RKO (cell line): ENCODE measurements around the gene CCDC71.

Source experiments
- DNase-seq: peaks from one replicate; pipeline ENCODE4 v3.0.0-alpha.2; 2016; ENCODE audit warnings: low spot score

Gene CCDC71

DNA sequence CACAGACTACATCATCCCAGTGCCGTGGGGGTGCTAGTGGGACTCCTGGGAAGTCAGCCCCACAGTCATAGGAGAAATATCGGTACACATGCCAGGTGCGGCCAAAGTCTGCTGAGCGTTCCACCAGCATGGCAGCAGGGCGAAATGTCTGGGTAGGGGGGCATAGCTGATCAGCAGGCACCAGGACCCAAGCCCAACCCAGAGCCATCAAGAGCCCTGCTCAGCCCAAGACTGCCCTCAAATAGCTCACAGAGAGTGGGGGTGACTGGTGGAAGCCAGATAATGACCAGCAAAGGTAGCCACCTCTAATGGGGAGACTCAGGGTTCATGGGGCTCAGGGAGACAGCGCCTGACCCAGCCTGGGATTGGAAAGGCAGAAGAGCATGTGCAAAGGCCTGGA is 34.6 kb downstream of the CCDC71 start:
- no peak for DNase-seq

DNA sequence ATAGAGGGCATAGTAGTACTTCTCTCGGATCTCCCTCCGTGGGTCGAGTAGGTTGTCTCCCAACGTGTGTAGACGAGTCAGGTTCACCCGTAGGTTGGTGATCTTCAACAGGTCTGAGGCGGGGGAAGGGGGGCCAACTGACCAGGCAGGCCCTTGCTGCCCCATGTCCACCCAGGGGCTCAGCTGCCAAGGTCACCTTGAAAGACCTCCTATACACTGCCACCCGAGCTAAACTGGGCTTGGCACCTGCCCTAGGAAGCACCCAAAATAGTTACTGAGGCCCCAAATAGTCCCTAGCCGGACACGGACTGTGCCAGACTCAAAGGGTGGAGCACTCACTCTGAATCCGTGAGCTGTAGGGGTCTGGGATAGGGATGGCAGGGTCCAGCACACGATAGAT is 35.1 kb downstream of the CCDC71 start:
- no peak for DNase-seq

DNA sequence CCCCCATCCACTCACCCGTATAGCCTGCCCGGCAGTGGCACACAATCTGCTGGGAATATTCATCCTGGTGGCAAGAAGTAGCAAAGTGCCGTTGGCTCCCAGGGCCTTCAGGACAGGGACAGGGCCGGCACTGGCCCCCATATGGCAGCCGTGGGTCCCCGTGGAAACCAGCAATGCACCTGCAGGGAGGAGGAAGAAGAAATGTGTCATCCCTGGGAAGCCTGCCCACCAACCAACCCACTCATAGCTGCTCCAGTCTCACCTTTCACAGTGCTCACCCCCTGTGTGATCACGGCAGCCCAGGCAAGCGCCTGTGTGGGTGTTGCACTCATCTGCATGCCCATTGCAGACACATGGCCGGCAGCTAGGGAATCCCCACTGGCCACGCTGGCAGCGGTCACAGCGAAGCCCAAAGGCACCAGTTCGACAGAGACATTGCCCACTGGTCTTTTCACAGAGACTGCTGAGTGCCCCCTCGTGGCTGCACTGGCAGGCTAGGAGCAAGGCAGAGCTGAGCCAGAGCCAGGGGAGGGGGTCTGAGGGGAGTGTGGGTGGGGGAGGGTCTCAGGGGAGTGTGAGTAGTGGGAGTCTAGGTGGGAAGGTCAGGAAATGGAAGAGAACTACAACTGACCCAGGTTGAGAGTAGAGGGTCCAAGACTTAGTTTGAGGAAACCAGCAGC is 41.0 kb downstream of the CCDC71 start:
- DNase-seq = no peak

DNA sequence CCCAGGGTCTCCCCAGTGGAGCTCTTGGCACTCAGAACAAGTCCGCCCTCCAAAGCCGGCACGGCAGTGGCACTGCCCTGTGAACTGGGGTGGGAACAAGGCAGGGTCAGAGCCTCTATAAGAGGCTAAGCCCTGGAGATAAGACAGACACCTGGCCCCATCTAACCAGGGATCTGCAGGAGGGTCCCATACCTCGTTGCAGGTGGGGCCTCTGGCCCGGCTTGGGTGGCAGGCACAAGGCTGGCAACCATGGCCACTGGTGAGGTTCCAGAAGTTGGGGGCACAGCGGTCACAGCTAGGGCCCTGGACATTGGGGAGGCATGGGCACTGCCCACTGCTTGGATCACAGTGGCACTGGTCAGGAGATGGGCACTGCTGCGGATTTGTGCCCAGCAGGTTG is 41.9 kb downstream of the CCDC71 start:
- no peak for DNase-seq

DNA sequence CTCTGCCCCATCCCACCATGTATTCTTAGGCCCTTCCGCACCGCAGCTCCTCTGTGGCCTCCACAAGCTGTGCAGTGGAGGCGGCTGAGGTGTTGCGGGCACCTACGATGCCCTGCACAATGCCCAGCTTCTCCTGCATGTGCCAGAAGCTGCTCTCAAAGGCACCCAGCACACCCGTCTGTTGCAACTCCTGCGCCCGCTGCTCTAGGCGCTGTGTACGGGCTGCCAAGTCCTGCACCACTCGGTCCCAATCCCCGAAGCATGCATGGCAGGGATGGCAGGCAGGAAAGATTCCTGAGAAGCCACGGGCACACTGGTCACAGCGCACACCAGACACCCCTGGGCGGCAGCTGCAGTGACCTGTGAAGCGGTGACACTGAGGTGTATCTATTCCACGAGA is 42.4 kb downstream of the CCDC71 start:
- no peak for DNase-seq

DNA sequence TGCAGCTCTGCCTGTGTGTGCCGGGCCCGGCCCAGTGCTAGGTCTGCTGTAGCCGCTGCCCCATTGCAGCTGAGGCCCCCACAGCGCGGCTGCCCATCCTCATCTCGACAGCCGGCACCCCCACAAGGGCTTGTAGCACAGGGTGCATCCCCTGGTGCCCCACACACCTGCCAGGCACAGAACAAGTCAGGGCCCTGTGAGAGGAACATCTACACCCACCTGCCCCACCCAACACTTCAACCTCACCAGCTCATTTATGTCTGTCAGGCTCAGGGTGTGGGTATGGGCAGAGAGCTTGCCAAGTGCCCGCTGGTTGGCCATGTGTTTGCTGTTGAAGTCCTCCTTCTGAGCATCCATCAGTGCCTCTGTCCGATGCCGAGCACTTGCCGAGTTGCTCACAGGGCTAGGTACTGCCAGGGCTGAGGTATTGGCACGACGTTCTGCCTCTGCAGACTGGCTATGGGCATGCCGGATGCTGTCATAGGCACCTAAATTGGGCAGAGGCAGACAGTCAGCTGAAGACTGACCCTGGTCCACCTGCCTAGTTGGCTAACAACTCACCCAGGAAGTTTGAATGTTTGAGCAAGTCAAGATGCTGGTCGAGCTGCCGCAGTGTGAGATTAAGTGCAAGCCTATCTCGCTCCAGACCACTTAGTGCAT is 43.1 kb downstream of the CCDC71 start:
- DNase-seq = no peak

DNA sequence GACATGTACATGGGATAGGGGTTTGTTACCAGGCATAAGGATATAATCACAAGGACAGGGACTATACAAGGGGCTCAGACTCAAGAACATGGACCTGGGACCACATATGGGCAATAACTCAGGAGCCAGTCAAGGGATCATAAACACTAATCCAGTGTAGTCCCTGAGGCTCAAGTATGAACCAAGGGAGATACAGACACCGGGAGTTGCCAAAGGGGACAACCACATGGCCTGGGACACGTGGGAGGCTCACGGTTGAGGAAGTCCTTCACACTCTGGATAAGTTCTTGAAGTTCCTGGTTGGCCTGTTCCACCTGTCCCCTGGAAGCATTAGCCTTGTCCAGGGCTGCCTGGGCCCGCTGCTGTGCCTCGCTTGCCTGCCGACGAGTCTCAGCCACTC is 43.7 kb downstream of the CCDC71 start:
- DNase-seq = no peak

DNA sequence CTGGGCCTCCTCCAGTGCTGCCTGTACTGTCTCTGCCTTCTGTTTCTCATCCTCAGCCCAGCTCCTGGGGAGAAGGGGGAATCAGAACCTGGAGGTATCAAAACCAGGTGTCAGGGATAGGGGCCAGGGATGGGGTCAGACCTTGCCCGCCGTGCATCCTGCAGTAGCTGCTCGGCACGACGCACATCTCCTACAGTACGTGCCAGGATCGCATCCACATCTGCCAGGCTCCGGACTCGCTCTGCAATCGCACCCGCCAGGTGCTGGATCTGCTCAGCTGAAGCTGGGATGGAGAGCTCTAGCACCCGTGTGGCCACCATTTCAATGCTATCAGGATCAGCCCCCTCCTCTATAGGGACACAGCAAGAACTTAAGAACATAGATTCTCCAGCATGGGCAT is 44.1 kb downstream of the CCDC71 start:
- DNase-seq = no peak

DNA sequence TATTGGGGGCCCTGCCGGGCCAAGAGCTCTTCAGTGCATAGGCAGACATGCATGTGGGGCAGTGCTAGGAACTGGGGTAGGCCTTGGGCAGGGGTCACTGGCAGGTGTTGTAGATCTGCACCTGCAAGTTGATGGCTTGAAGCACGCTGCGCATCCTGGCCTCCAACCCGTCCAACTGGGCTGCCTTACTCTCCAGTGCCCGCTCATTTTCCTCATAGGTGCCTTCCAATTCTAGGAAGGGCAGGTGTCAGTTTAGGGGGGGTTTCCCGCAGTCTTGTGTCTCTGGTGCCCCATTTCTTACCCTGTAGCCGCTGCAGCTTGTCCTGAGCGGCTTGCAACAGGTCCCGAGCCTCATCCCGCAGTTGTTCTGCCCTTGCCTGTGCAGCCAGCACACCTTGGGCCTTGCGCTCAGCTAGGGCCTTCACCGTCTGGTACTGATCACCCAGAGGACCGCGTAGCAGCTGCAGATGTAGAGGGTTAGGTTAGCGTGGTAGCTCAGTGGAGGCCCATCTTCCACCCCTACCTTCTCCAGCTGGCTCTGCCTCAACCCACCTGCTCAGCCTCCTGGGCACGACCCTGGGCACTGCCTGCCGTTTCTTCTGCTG is 44.9 kb downstream of the CCDC71 start:
- DNase-seq = no peak

DNA sequence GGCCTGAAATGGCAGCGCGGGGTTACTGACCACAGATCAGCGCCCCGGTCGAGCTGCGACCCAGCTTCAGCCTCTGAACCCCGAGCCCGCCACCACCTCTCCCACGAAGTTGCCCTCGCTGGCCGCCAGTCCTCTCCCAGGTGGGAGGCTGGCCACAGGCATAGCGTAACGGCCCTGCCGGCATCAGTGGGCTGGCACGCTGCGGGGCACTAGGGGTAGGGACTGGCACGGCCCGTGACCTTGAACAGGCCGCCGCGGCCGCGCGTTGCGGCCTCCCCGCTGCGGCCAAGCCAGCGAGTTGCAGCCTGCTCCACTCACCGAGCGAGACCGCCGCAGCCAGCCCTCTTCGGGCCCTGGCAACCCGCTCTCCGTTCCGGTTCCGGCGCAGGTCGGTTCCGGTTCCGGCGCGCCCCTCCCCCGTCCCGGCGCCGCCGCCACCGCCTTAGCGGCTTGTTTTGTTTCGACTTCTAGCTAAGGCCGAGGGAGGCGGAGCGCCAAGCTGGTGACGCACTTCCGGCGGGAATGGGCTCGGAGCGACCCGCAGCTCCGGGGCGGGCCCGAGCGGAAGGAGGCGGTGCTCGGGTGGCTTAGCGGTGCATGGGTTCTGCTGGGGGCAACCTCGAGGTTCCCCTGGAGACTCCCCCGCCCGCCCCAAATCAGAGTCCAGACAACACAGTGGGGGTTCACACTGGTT is 45.5 kb downstream of the CCDC71 start, which contains the start of gene USP19:
Gene USP19, minus strand, starts transcription at position 386 of the 694 bp plus-strand sequence. CDS start 1,678 bp downstream, outside the sequence.
- peak; percentile 88 for DNase-seq

DNA sequence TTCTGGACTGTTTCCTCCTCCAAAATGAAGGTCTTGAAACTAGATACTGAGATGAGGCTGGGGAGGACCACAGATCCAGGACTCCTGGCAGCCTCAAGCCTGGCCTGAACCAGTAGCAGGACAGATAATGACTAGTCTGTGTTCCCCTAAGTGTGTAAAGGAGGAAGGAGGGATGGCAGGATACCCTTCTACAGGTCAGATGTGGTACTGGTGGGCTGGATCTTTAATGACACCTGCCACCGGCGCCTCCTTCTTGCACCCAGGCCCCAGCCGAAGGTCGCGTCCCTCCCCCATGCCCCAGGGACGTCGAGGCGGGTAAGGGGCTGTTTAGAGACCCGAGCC is 46.1 kb downstream of the CCDC71 start:
- no peak for DNase-seq

DNA sequence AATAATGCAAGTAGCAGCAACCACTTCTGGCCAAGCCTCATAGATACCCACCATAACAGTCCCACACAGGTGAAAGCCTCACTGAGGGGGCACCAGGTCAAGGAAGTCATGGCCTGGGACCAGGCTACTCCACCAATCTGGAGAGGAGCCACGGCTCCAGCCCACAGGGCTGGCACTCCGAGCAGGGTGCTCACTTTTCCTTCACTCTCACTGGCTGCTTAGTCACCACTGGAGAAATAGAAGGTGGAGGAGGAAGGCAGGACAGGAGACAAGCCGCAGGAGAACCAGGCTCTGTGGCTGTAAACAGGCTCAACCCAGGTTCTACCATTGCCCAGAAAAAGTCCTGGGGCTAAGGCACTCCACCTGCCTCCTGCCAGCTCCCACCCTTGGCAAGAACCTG is 46.7 kb downstream of the CCDC71 start:
- no peak for DNase-seq

DNA sequence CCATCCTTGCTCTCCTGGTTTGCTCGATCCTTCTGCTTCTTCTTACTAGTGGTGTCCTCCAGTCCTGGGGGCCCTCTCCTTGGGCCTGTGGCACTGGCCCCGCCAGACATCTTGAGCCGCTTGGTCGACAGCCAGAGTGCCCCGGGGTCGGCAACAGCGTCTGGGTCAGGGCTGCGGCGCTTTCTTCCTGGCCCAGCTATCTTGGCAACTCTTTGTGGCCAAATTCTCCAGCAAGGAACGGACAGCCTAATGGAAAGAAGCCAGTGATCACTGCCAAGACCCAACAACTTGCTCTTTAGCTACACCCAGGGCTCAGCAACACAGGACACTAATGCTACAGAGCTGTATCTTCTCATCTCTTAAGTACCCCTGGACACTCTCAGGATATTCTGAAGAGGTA is 47.1 kb downstream of the CCDC71 start:
- no peak for DNase-seq
